ENCODE results near the gene FCRL5.

DNA sequence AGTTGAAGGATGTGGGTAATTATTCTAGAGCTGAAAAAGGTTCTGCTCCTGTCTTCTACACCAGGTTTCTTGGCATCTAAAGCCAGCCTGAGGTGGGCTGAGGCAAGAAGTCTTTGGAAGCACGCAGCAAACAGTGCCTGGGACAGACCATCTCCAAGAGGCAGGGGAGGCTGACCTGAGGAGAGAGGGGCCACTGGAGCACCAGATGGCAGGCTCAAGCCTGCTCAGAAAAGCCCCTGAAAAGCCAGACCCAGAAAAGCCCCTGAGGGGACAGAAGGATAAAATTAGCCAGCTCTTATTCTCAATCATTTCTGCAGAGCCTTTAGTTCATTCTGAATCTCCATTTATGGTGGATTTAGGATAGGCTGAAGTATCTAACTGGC lies 28.5 kb upstream of the FCRL5 start:
- TF ChIP-seq, protein P1, sequence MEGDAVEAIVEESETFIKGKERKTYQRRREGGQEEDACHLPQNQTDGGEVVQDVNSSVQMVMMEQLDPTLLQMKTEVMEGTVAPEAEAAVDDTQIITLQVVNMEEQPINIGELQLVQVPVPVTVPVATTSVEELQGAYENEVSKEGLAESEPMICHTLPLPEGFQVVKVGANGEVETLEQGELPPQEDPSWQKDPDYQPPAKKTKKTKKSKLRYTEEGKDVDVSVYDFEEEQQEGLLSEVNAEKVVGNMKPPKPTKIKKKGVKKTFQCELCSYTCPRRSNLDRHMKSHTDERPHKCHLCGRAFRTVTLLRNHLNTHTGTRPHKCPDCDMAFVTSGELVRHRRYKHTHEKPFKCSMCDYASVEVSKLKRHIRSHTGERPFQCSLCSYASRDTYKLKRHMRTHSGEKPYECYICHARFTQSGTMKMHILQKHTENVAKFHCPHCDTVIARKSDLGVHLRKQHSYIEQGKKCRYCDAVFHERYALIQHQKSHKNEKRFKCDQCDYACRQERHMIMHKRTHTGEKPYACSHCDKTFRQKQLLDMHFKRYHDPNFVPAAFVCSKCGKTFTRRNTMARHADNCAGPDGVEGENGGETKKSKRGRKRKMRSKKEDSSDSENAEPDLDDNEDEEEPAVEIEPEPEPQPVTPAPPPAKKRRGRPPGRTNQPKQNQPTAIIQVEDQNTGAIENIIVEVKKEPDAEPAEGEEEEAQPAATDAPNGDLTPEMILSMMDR (conservative IDR thresholded peaks at IDR 0.05; ENCODE audit: low read length) = no peak
- TF ChIP-seq EZH2phosphoT487 (IDR thresholded peaks at IDR 0.05; ENCODE audit: borderline replicate concordance, low read depth, low read length) = no peak

Data from OCI-LY7 (cell line).